Stimulated activated CD8-positive, alpha-beta memory T cell treated with anti-CD3 and anti-CD28 coated beads, Interleukin-15, amount 100 ng/mL, for 4 hours (primary cell): ENCODE data around the gene C9orf152.
"Not testable (repeated sequence)": the region's sequence is repeated elsewhere in the genome, so short reads cannot be mapped to it uniquely, and the experiment has no call there.

ENCODE experiments used
- DNase-seq, 2 donors: peaks; one replicate each; pipeline ENCODE4 v3.0.0-alpha.2; 2020; ENCODE audit warnings: low read depth in 2 of 2

The C9orf152 gene

DNA sequence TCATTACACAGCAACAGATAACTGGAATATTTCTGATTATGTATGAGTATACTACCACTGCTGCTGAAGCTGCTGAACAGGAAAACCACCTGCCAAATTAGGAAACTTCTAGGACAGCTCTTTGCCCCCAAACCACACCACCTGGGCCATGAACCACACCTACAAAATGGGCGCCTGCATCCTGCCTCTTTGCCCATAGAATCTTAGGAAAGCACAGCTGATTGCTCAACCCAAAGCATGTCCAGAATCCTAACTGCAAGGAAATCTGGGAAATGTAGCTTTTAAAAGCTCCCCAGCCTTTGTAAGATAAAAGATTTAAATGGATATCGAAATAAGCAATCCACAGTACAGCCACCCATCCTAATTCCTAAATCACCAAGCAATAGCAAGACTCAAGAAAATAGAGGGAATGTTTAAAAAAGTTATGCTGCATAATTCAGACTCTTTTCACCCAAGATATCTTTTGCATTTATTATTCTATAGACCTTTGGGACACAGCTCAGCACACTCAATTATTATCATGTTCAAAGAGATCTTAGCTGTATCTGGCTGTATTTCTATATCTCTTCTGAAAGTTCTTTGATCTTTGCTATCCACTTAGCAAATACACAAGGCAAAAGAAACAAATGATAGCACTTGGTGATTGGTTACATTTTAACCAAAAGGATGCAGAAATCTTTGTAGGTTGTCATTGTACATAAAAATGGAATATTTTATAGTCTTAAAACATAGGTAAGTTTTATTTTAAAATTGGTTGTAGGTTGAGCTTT, 6.8 kb upstream of the C9orf152 start:
- DNase-seq, result no peak

DNA sequence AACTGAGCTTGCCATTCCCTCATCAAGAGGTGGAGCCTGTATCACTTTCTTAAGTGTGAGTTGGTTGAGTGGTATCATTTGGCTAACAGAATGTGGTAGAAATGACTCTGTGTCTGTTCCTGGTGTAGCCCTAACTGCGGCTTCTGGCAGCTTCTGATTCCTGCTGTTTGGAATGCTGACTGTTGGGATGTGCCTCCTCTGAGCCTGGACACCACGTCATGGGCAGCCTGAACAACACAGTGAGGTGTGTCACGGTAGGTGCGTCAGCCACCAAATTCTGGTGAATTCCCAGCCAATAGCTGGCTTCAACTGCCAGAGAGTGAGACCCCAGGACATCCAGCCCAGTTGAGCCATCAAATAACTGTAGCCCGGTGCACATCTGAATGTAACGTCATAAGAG, 6.1 kb upstream of the C9orf152 start:
- no peak for DNase-seq

DNA sequence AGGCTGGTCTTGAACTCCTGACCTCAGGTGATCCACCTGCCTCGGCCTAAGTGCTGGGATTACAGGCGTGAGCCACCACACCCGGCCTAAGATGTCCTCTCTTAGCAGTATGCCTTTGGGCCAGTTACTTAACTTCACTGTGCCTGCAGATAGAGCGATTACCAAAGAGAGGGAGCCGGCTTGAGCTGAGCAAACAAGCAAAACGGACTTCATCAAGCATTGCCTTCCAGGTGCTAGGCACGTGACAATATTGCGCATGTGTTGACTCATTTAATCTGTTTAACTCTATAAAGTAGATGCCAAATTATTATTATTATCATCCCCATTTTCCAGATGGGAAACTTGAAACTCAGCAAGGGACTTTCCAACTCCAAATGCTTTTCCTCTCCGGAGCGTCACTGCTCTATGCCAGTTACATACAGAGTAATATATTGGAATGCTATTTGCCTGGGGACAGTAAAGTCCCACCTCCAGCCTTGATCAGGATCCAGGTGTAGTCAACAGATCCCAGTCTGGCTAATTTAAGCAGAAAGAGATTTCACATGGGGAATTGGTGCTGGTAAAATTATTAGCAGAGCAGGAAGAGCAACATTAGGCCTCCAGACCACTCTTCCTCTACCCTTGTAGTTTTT, 5.6 kb upstream of the C9orf152 start:
- DNase-seq, result no peak

DNA sequence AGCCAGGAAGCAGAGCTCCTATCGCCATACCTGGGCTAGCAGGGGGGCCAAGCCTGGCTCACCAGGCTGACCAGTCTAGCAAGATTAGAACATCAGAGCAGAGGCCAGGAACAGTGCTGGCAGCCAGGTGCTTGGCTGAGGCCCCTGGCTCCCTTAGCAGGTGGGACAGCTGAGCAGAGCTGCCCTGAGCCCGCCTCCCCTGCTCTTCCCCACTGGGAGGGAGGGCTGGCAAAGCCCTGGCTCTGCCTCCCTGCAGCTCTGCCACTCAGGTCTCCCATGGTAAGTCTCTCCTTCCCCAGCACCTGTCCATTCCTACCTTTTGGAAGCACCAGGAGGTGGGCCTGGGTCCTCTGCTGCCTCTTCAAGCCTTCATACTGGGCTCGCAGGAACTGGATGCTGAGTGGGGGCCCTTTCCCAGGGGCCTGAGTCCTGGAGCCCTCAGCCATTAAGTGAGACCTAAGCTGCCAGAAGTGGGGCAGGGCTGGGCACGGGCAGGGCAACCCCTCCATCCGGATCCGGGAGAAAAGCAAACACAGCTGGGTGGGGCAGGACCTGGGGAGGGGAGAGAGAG, 803 bp downstream of the C9orf152 start:
- no peak for DNase-seq

GRCh38 chr9:110206389-110206788, 1.6 kb downstream of the C9orf152 start:
- DNase-seq, result no peak

DNA sequence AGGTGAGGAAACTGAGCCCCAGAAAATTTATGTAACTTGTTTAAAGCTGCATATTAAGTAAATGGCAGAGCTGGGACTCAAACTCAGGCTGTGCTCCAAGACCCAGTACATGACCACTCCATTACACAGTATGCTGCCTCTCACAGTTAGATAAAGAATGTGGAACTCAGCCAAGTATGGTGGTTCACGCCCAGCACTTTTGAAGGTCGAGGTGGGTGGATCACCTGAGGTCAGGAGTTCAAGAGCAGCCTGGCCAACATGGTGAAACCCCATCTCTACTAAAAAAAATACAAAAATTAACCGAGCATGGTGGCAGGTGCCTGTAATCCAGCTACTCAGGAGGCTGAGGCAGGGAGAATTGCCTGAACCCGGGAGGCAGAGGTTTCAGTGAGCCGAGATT, 2.3 kb downstream of the C9orf152 start:
- DNase-seq, result not testable (repeated sequence)

DNA sequence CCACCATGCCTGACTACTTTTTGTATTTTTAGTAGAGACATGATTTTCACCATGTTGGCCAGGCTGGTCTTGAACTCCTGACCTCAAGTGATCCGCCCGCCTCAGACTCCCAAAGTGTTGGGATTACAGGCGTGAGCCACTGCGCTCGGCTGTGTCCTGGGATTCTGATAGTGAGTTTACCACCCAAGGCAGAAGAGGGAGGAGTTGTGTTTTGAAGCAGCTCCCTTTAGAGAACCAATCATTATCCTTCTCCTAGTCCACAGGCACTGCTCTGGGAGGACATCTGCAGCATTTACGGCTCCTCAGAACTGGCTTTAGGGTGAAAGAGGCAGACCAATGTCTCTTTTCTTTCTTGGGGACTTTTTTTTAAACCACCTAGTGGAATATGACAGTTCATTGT, 5.7 kb downstream of the C9orf152 start:
- DNase-seq, result no peak

GRCh38 chr9:110199643-110200042, 8.3 kb downstream of the C9orf152 start:
- DNase-seq, result no peak

GRCh38 chr9:110198357-110198756, 9.6 kb downstream of the C9orf152 start:
- no peak for DNase-seq

DNA sequence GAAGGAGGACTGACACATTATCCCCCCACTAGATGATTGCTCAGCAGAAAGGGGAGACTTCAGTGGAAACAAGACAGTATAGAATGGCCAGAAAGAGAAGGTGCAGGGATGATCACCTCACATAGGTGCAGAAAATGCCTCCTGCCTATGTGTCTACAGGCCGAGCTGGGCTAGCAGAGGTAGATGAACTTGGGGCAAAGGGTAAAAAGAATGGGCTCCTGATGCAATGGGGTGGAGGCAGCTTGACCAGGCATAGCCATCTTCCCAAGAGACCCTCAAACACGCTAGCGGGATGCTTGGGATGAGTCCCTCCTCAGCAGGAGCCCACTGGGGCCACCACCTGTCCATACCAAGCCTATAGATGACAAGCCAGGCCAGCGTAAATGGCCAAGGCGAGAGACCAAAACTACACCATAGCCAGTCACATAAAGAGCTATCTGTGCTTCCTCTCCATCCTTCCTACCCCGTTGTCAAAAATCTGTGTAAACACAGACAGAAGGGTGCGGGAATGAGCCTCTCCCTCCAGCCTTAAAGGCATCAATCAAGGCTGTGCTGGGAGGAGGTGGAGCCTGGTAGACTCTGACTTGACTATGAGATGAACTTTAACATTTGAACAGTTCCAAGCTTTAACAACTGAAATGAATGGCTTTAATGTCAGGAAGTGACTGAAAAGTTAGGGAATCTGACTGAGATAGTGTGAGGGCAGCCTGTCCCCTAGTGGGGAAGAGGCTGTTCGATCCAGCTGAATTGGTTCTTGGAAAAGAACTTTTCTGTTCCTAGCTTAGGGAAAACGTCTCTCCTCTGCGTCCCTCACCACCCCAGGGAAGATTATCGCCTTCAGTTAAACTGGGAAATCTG, 10.4 kb downstream of the C9orf152 start:
- no peak for DNase-seq

- not testable (repeated sequence) for DNase-seq
Measured at GRCh38 chr9:110196084-110196499, 11.9 kb downstream of the C9orf152 start.

GRCh38 chr9:110192531-110193261, 15.3 kb downstream of the C9orf152 start:
- DNase-seq, result no peak

- no peak for DNase-seq
Measured at GRCh38 chr9:110191615-110192014, 16.3 kb downstream of the C9orf152 start.

DNA sequence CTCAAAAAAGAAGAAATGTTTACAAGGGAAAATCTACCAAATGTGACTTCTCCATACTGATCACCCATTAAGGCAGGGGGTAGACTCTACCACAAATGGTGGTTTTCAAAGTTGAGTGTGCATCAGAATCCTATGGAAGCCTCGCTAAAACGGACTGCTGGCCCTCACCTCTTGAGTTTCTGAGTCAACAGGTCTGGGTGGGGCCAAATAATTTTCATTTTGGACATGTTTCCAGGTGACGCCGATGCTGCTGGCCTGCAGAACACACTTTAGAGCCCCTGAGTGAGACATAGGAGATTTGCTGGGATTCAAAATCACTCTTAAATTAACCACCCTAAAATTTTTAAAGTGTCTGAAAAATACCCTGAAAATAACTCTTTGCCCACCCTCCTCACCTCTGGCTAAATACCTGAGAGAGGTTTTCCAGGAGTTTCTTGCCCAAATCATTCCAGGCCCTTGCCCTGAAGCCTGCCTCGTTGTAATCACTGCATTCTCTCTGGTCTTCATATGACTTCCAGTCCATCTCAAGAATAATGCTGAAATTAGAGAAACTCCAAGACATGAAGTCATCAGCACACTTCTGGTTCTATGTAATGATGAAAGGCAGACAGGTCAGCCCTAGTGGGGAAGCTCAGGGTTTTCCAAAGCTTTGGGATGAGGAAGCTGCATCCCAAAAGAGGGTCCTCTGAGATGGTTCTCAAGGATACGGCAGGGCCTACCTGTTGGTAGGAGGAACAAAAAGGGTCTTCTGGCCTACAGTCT, 18.2 kb downstream of the C9orf152 start:
- no peak for DNase-seq

DNA sequence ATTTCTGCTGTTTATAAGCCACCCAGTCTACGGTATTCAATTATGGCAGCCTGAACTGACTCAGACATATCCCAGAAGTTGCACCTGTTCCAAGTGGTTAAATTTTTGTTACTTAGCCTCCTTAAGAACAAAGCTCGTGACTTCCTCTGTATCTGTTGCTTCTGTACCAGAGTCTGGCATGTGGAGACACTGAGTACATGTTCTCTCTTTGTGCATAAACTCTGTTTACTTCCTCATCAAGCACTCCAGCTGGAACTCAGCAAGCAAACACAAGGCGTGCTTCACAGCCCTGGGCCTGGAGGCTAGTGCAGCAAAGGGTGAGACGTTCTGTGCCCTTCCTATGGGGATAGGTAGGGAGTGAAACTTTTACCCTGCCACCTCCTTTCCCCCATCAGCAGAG, 19.0 kb downstream of the C9orf152 start:
- DNase-seq, result no peak

GRCh38 chr9:110188101-110188500, 19.9 kb downstream of the C9orf152 start:
- DNase-seq, result no peak

DNA sequence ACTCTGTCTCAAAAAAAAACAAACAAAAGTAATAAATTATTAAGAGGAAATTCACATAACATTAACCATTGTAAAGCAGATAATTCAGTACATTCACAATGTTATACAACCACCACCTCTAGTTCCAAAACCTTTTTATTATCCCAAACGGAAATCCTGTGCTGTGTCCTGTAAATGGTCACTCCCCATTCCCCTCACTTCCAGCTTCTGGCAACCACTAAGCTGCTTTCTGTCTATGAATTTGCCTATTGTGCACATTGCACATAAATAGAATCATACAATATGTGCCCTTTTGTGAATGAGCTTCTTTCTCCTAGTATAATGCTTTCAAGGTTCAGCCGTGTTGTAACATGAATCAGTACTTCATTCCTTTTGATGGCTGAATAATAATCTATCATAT, 20.8 kb downstream of the C9orf152 start:
- no peak for DNase-seq

GRCh38 chr9:110186254-110186653, 21.7 kb downstream of the C9orf152 start:
- DNase-seq, result no peak

DNA sequence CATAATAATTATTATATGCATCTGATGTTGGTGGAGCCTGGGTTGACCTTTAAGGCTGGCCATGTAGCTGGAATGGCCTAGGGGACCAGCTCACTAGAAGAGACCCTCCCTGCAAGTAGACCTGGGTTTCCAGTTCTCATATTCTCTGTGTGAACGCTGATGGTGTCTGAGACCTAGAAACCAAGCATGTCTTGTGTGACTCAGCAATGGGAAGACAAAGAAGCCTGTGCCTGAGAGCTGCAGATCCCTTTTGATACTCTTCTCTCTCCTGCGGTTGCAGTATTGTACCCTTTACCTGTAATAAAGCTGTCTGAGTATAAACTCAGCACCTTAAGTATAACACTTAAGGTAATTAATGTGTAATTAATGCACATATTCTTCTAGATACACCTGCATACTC, 22.2 kb downstream of the C9orf152 start:
- DNase-seq, result no peak

- DNase-seq, result peak in 1 of 2 donors; percentile 10
Measured at GRCh38 chr9:110183208-110184145, 24.5 kb downstream of the C9orf152 start.
